Colon (tissue), 2 donors: Measurements from ENCODE around the gene DCUN1D2.

Source experiments
- FAIRE-seq: peaks from 2 replicates; lab custom pipeline; 2012; peaks lifted over from hg19 to GRCh38; lab: Jason Lieb, UNC
- donor health status: control.
- donor health status: control.

DCUN1D2 gene

GRCh38 chr13:113519556-113519955 lies 29.0 kb upstream of the DCUN1D2 start:
- no peak for FAIRE-seq

- FAIRE-seq, result no peak
These were observed 27.7 kb upstream of the DCUN1D2 start for GRCh38 chr13:113518076-113518803.

GRCh38 chr13:113514847-113515246 lies 24.3 kb upstream of the DCUN1D2 start:
- FAIRE-seq, result no peak

- FAIRE-seq, result no peak
These were observed 23.2 kb upstream of the DCUN1D2 start for GRCh38 chr13:113513761-113514160.

- FAIRE-seq, result no peak
These were observed 20.9 kb upstream of the DCUN1D2 start for GRCh38 chr13:113511361-113511760.

GRCh38 chr13:113510871-113511270 lies 20.4 kb upstream of the DCUN1D2 start:
- no peak for FAIRE-seq

GRCh38 chr13:113509989-113510388 lies 19.5 kb upstream of the DCUN1D2 start:
- FAIRE-seq, result no peak

GRCh38 chr13:113508521-113509254 lies 18.2 kb upstream of the DCUN1D2 start:
- FAIRE-seq, result no peak

- no peak for FAIRE-seq
These were observed 17.2 kb upstream of the DCUN1D2 start for GRCh38 chr13:113507505-113508345.

- no peak for FAIRE-seq
These were observed 16.4 kb upstream of the DCUN1D2 start for GRCh38 chr13:113506871-113507388.

GRCh38 chr13:113506025-113506685 lies 15.6 kb upstream of the DCUN1D2 start:
- FAIRE-seq, result no peak

GRCh38 chr13:113502686-113503085 lies 12.2 kb upstream of the DCUN1D2 start:
- FAIRE-seq, result no peak

GRCh38 chr13:113500530-113501265 lies 10.2 kb upstream of the DCUN1D2 start:
- FAIRE-seq, result no peak

- FAIRE-seq, result no peak
These were observed 9.4 kb upstream of the DCUN1D2 start for GRCh38 chr13:113499936-113500335.

GRCh38 chr13:113498905-113499304 lies 8.4 kb upstream of the DCUN1D2 start:
- FAIRE-seq, result no peak

- FAIRE-seq, result no peak
These were observed 6.7 kb upstream of the DCUN1D2 start for GRCh38 chr13:113497217-113497616.

GRCh38 chr13:113495494-113496210 lies 5.1 kb upstream of the DCUN1D2 start:
- FAIRE-seq, result no peak

- peak; percentile 64 for FAIRE-seq
These were observed 2.9 kb upstream of the DCUN1D2 start for GRCh38 chr13:113493315-113493951.

- no peak for FAIRE-seq
These were observed 1.5 kb upstream of the DCUN1D2 start for GRCh38 chr13:113491982-113492381.

- no peak for FAIRE-seq
These were observed 940 bp upstream of the DCUN1D2 start for GRCh38 chr13:113491418-113491883.
